Naive thymus-derived CD4-positive, alpha-beta T cell (primary cell): Measurements from ENCODE around the gene UVRAG. TPM values are rescaled to one million over a fixed set of nuclear protein-coding genes. Genes with fewer than 3 reads are reported as not detected.
"Not testable (repeated sequence)": the region's sequence is repeated elsewhere in the genome, so short reads cannot be mapped to it uniquely, and the experiment has no call there.

Experiments used
- ATAC-seq: fragments of 150-1000 bp; cut with Tn5 transposase; 2 replicates; pipeline ENCODE4 v1.10.0; 2021; ENCODE audit warnings: mild to moderate bottlenecking, moderate library complexity
- CTCF ChIA-PET: fragments of 350-600 bp; sonication (Branson Sonifier 250); formaldehyde crosslinking; loops from one replicate; lab custom pipeline; 2021; ENCODE audit warnings: antibody characterized with exemption; lab: Charles Lee
- POLR2A ChIA-PET: fragments of 350-600 bp; sonication (Branson Sonifier 250); formaldehyde crosslinking; loops from one replicate; lab custom pipeline; 2021; ENCODE audit warnings: antibody characterized with exemption, inconsistent platforms; lab: Charles Lee
- DNase-seq, 9 donors: peaks; one replicate each; pipeline versions ENCODE4 v3.0.0 to v3.0.0-alpha.2; 2020 to 2022; ENCODE audit warnings: mixed read lengths in 1 of 9
- H3K27ac ChIP-seq: one replicate; pipeline ENCODE4 v1.7.0; 2013; ENCODE audit warnings: mild to moderate bottlenecking, low read depth, low read length, moderate library complexity
- H3K27me3 ChIP-seq, 2 donors: one replicate each; pipeline ENCODE4 v1.7.0; 2013; ENCODE audit warnings: low read length in 2 of 2, mild to moderate bottlenecking in 2 of 2, moderate library complexity in 2 of 2; ENCODE audit not compliant: control insufficient read depth in 2 of 2, insufficient read depth in 2 of 2
- H3K36me3 ChIP-seq, 3 experiments: 1 replicate in 2 of 3; 2 replicates in 1 of 3; pipeline ENCODE4 v1.7.0; 2013; ENCODE audit warnings: low read length in 3 of 3, mild to moderate bottlenecking in 3 of 3, moderate library complexity in 1 of 3; ENCODE audit not compliant: insufficient read depth in 3 of 3, control insufficient read depth in 2 of 3
- H3K4me1 ChIP-seq, 2 donors: one replicate each; pipeline ENCODE4 v1.7.0; 2013; ENCODE audit warnings: low read length in 2 of 2, mild to moderate bottlenecking in 2 of 2, moderate library complexity in 1 of 2; ENCODE audit not compliant: control insufficient read depth in 2 of 2, insufficient read depth in 2 of 2
- H3K4me3 ChIP-seq: 2 replicates; pipeline ENCODE4 v1.7.0; 2013; ENCODE audit warnings: mild to moderate bottlenecking, low read length
- H3K9me3 ChIP-seq, 3 experiments: 1 replicate in 2 of 3; 2 replicates in 1 of 3; pipeline ENCODE4 v1.7.0; 2013; ENCODE audit warnings: low read length in 3 of 3; ENCODE audit not compliant: control insufficient read depth in 2 of 3
- H3K27ac Mint-ChIP-seq, 9 donors: one replicate each; pipeline ENCODE4 v1.8.0; 2020 to 2022; ENCODE audit warnings: mixed read lengths in 9 of 9, mild to moderate bottlenecking in 8 of 9, moderate library complexity in 5 of 9, inconsistent platforms in 2 of 9
- H3K27me3 Mint-ChIP-seq, 5 donors: one replicate each; pipeline ENCODE4 v1.8.0; 2021 to 2022; ENCODE audit warnings: mixed read lengths in 5 of 5, mild to moderate bottlenecking in 1 of 5
- H3K36me3 Mint-ChIP-seq, 5 donors: one replicate each; pipeline ENCODE4 v1.8.0; 2020 to 2022; ENCODE audit warnings: mixed read lengths in 5 of 5, mild to moderate bottlenecking in 3 of 5, inconsistent platforms in 1 of 5
- H3K4me1 Mint-ChIP-seq, 7 donors: one replicate each; pipeline ENCODE4 v1.8.0; 2020 to 2022; ENCODE audit warnings: mixed read lengths in 7 of 7, mild to moderate bottlenecking in 3 of 7, inconsistent platforms in 1 of 7
- H3K4me3 Mint-ChIP-seq, 10 donors: one replicate each; pipeline ENCODE4 v1.8.0; 2020 to 2022; ENCODE audit warnings: mild to moderate bottlenecking in 10 of 10, mixed read lengths in 10 of 10, moderate library complexity in 6 of 10, inconsistent platforms in 2 of 10
- H3K9me3 Mint-ChIP-seq, 11 donors: one replicate each; pipeline ENCODE4 v1.8.0; 2020 to 2022; ENCODE audit warnings: mixed read lengths in 11 of 11, mild to moderate bottlenecking in 4 of 11, inconsistent platforms in 1 of 11, moderate library complexity in 1 of 11
- intact Hi-C, 2 donors: fragments of 100-400 bp; cut with micrococcal nuclease; formaldehyde crosslinking; loops; one replicate each; pipeline ENCODE4 v1.15.1; 2023
- polyA plus RNA-seq, 2 donors: library from polyadenylated mRNA; unstranded; fragments of 300-500 nt; fragmentation: Illumina TruSeq; gene quantifications; one replicate each; pipeline ENCODE4 v1.2.3, GENCODE V29; 2021
- total RNA-seq, 6 experiments: library from RNA in 5 of 6; stranded (reverse) in 5 of 6; gene quantifications; 1 replicate in 5 of 6; 2 replicates in 1 of 6; pipeline ENCODE4 v1.2.3 and lab custom pipeline; 2021 to 2026

UVRAG gene
- total and polyA plus RNA-seq, 7 experiments from 2014 or later: 12.3 to 46.1 (median 24.6) TPM

GRCh38 chr11:75869661-75870455 is 54.8 kb downstream of the UVRAG start:
- no peak for DNase-seq
- Histone ChIP-seq H3K4me3 (no peak overlapping the region), H3K4me1 (peaks cover 0 to 2% of the 10 kb centered on the region in 2 donors), H3K27me3 (no peaks in the 10 kb centered on the region), H3K9me3 (no peaks in the 10 kb centered on the region), H3K27ac (no peak overlapping the region), H3K36me3 (no peaks in the 10 kb centered on the region)
- POLR2A ChIA-PET: no interaction called here
- Mint-ChIP-seq H3K27me3 (no peaks in the 10 kb centered on the region), H3K4me1 (peaks cover 15 to 29% (median 18%) of the 10 kb centered on the region in 7 donors), H3K4me3 (no peak overlapping the region), H3K27ac (no peak overlapping the region), H3K9me3 (peaks cover 0 to 2% (median 0%) of the 10 kb centered on the region in 11 donors), H3K36me3 (peaks cover 0 to 10% (median 0%) of the 10 kb centered on the region in 5 donors)
- ATAC-seq: no peak
- intact Hi-C loops: loop anchor here (5.0 kb wide), 2 partner anchors 53 to 163 kb away; partner anchors contain the start of gene UVRAG (in 2 of the 2)
- CTCF ChIA-PET: interaction anchor here (0.5 to 7.7 kb wide), 3 partner anchors 38 to 1751 kb away, joined by 3 to 118 read pairs (median 3); no protein-coding TSS in a partner anchor

DNA sequence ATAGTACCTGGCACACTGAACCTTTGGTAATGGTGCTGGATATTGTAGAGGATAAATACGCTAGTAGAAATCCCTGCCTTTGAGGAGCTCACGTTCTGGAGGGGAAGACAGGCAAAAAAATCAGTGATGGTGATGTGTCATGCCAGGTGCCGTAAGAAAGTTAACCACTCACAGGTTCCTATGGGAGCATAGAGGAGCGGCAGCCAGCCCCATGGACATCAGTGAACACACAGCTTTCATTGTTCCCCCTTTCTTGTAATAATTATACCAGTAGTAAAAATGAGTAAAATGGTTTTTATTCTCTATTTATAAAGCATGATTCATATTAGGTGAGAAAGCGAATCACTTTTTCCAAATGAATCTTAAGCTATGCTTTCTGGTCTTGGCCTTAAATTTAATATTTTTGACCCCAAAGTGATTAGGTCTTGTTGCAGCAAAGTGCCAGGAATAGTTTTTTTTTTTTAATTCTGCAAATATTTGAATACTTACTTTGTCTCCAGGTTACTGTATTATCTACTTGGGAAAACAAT is 57.9 kb downstream of the UVRAG start:
- H3K36me3 ChIP-seq: no peaks in the 10 kb centered on the region
- no peak overlapping the region for H3K4me3 Mint-ChIP-seq
- no peak for ATAC-seq
- peaks cover 12 to 28% (median 19%) of the 10 kb centered on the region in 7 donors for H3K4me1 Mint-ChIP-seq
- no peaks in the 10 kb centered on the region for H3K27me3 ChIP-seq
- peaks cover 0 to 7% (median 0%) of the 10 kb centered on the region in 5 donors for H3K36me3 Mint-ChIP-seq
- H3K27ac ChIP-seq: no peak overlapping the region
- DNase-seq: no peak
- ChIA-PET POLR2A (no interaction called here), CTCF (interaction anchor here (0.8 to 1.3 kb wide), 2 partner anchors 67 to 70 kb away, joined by 3 to 4 read pairs; no protein-coding TSS in a partner anchor)
- H3K4me1 ChIP-seq: no peaks in the 10 kb centered on the region
- no peak overlapping the region for H3K4me3 ChIP-seq
- H3K27ac Mint-ChIP-seq: no peak overlapping the region
- no peaks in the 10 kb centered on the region for H3K27me3 Mint-ChIP-seq
- no peaks in the 10 kb centered on the region for H3K9me3 ChIP-seq
- H3K9me3 Mint-ChIP-seq: peaks cover 0 to 2% (median 0%) of the 10 kb centered on the region in 11 donors
- intact Hi-C loops: no loop called here

DNA sequence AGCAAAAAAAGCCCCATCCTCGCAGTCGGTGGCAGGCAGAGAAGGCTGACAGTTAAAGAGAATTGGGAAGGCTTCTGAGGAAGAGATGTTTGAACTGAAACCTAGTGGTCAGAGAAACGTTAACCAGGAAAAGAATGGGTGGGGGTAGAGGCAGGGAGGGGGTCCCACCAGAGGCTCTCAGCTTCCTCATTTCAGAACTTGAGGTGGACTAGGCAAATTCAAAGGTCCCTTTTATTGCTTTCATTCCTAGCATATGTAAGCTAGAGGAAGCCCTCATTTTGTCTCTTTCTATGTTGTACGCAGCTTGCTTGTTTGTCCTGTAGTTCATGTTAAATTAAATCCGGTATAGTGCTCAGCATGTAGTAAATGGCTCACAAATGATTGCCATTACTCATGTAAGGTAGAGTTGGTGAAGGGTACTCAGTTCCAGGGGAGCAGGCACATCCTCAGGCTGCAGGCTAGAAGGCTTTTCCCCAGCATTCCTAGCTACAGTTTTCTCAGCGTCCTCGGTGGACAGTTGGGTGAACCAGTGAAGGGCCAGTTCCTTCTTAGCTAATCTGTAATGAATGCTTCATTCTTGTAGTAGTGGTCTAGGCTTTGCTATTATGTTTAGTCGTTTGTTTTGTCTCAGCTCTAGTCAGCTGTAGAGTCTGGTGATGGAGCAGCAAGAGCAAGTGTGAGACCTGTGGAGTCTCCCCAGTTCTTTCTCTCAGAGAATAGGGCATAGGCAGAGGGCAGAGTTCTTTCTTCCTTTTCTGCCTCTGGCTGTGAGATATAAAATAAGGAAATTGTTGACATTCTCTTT is 58.6 kb downstream of the UVRAG start:
- H3K9me3 Mint-ChIP-seq: peaks cover 0 to 2% (median 0%) of the 10 kb centered on the region in 11 donors
- DNase-seq: no peak
- POLR2A ChIA-PET: no interaction called here
- H3K4me1 Mint-ChIP-seq: peaks cover 11 to 27% (median 17%) of the 10 kb centered on the region in 7 donors
- no peaks in the 10 kb centered on the region for H3K4me1 ChIP-seq
- intact Hi-C loops: no loop called here
- H3K4me3 ChIP-seq: no peak overlapping the region
- H3K36me3 ChIP-seq: no peaks in the 10 kb centered on the region
- no peaks in the 10 kb centered on the region for H3K27me3 Mint-ChIP-seq
- CTCF ChIA-PET: interaction anchor here (1.1 kb wide), 1 partner anchor 7 kb away, joined by 4 read pairs; no protein-coding TSS in a partner anchor
- H3K4me3 Mint-ChIP-seq: no peak overlapping the region
- H3K36me3 Mint-ChIP-seq: peaks cover 0 to 7% (median 0%) of the 10 kb centered on the region in 5 donors
- no peak overlapping the region for H3K27ac ChIP-seq
- H3K9me3 ChIP-seq: no peaks in the 10 kb centered on the region
- ATAC-seq: peak; percentile 46
- no peaks in the 10 kb centered on the region for H3K27me3 ChIP-seq
- H3K27ac Mint-ChIP-seq: no peak overlapping the region

DNA sequence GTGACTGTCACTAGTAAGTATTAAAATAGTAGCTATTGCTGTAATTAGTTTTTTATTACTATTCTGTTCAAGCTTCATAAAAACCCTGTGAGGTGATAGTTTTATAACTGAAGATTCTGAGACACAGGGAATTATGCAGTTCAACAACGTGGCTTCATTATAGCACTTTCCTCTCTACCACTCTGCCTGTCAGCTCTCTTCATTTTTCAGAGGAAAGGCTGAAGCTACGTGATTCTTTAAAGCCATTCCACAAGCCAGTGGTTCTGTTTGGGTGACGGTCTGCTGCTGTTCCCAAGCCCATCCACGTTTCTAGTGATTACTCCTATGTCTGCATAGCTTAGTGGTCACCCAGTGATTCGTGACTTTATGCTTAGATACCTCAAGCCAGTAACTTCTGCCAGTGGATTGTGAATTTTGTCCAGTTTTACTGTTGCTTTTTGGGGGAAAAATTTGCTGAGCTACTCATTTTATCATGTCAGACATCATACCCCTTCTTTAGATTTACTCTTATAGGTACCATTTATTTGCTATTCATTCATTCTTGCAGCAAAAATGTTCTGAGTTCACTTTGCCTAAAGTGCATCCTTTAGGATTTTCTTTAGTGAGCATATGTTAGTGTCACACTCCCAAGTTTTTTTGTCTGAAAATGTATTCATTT is 59.8 kb downstream of the UVRAG start:
- no peak for ATAC-seq
- Histone ChIP-seq H3K4me3 (no peak overlapping the region), H3K27me3 (no peaks in the 10 kb centered on the region), H3K9me3 (no peaks in the 10 kb centered on the region), H3K27ac (no peak overlapping the region), H3K36me3 (peaks cover 0 to 2% (median 0%) of the 10 kb centered on the region in 3 experiments), H3K4me1 (no peaks in the 10 kb centered on the region)
- intact Hi-C loops: no loop called here
- H3K4me3 Mint-ChIP-seq: no peak overlapping the region
- no peak overlapping the region for H3K27ac Mint-ChIP-seq
- CTCF ChIA-PET: interaction anchor here (0.8 to 1.1 kb wide), 3 partner anchors 9 to 73 kb away, joined by 3 to 4 read pairs (median 4); no protein-coding TSS in a partner anchor
- peaks cover 0 to 2% (median 0%) of the 10 kb centered on the region in 11 donors for H3K9me3 Mint-ChIP-seq
- peaks cover 13 to 27% (median 17%) of the 10 kb centered on the region in 7 donors for H3K4me1 Mint-ChIP-seq
- DNase-seq: no peak
- peaks cover 0 to 18% (median 4%) of the 10 kb centered on the region in 5 donors for H3K36me3 Mint-ChIP-seq
- H3K27me3 Mint-ChIP-seq: no peaks in the 10 kb centered on the region
- POLR2A ChIA-PET: interaction anchor here (0.6 to 0.7 kb wide), 2 partner anchors 332 to 581 kb away, joined by 3 read pairs; no protein-coding TSS in a partner anchor

GRCh38 chr11:75877327-75877726 is 62.3 kb downstream of the UVRAG start:
- intact Hi-C loops, DNase-seq, H3K4me3 Mint-ChIP-seq, H3K27ac Mint-ChIP-seq, H3K27me3 ChIP-seq, CTCF ChIA-PET, POLR2A ChIA-PET, H3K27me3 Mint-ChIP-seq, H3K9me3 ChIP-seq, H3K27ac ChIP-seq, H3K4me3 ChIP-seq, ATAC-seq, H3K9me3 Mint-ChIP-seq, H3K4me1 ChIP-seq: not testable (repeated sequence)
- peaks cover 0 to 21% (median 13%) of the 10 kb centered on the region in 5 donors for H3K36me3 Mint-ChIP-seq
- peaks cover 13 to 31% (median 17%) of the 10 kb centered on the region in 7 donors for H3K4me1 Mint-ChIP-seq
- peaks cover 0 to 11% (median 4%) of the 10 kb centered on the region in 3 experiments for H3K36me3 ChIP-seq

DNA sequence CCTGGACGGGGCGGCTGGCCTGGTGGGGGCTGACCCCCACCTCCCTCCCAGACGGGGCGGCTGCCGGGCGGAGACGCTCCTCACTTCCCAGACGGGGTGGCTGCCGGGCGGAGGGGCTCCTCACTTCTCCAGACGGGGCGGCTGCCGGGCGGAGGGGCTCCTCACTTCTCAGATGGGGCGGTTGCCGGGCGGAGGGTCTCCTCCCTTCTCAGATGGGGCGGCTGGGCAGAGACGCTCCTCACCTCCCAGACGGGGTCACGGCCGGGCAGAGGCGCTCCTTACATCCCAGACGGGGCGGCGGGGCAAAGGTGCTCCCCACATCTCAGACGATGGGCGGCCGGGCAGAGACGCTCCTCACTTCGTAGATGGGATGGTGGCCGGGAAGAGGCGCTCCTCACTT is 62.9 kb downstream of the UVRAG start:
- peaks cover 0 to 23% (median 16%) of the 10 kb centered on the region in 5 donors for H3K36me3 Mint-ChIP-seq
- DNase-seq, CTCF ChIA-PET, H3K4me3 ChIP-seq, ATAC-seq, H3K4me1 ChIP-seq, H3K27me3 ChIP-seq, H3K9me3 Mint-ChIP-seq, H3K27ac Mint-ChIP-seq, H3K9me3 ChIP-seq, intact Hi-C loops, POLR2A ChIA-PET, H3K4me3 Mint-ChIP-seq, H3K27ac ChIP-seq, H3K27me3 Mint-ChIP-seq: not testable (repeated sequence)
- H3K4me1 Mint-ChIP-seq: peaks cover 12 to 26% (median 16%) of the 10 kb centered on the region in 7 donors
- peaks cover 0 to 11% (median 4%) of the 10 kb centered on the region in 3 experiments for H3K36me3 ChIP-seq
